ENCODE results near the gene GMNC. TPM values are rescaled to one million over a fixed set of nuclear protein-coding genes. Genes with fewer than 3 reads are reported as not detected.

The GMNC gene
- total RNA-seq, 4 donors from 2014 or later = not detected

DNA sequence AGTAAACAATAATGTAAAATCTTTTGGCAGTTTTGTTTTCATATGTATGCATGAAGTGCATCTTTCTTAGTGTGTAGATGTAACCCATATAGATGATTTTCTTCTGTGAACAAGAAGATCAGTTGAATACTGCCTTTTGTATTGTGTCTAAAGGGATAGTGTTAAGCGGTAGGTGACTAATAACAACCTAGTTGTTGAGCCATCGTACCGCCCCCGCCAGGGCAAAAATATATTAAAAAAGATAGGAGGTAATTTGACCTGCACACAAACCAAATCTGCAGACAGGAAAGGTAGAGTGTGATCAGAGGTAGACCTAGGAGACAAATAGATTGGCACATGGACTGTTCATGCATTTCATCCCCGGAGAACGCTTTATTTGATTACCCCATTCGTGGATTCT lies 3.3 kb upstream of the GMNC start:
- peaks cover 5 to 14% (median 10%) of the 10 kb centered on the region in 4 donors for H3K4me1 ChIP-seq
- no peak overlapping the region for H3K4me3 ChIP-seq
- DNase-seq (ENCODE audit: extremely low spot score) = no peak
- no peaks in the 10 kb centered on the region for H3K9me3 ChIP-seq
- H3K27me3 ChIP-seq = no peaks in the 10 kb centered on the region
- intact Hi-C loops (cut with DNase I) = no loop called here
- whole genome bisulfite sequencing = 59% methylated on average over 7 of the region's 7 CpGs
- TF ChIP-seq EP300 (IDR thresholded peaks at IDR 0.05) (no peak), POLR2A (IDR thresholded peaks at IDR 0.05; ENCODE audit: low read depth) (no peak), POLR2AphosphoS5 (IDR thresholded peaks at IDR 0.05) (no peak)
- TF ChIP-seq, protein P1, sequence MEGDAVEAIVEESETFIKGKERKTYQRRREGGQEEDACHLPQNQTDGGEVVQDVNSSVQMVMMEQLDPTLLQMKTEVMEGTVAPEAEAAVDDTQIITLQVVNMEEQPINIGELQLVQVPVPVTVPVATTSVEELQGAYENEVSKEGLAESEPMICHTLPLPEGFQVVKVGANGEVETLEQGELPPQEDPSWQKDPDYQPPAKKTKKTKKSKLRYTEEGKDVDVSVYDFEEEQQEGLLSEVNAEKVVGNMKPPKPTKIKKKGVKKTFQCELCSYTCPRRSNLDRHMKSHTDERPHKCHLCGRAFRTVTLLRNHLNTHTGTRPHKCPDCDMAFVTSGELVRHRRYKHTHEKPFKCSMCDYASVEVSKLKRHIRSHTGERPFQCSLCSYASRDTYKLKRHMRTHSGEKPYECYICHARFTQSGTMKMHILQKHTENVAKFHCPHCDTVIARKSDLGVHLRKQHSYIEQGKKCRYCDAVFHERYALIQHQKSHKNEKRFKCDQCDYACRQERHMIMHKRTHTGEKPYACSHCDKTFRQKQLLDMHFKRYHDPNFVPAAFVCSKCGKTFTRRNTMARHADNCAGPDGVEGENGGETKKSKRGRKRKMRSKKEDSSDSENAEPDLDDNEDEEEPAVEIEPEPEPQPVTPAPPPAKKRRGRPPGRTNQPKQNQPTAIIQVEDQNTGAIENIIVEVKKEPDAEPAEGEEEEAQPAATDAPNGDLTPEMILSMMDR (IDR thresholded peaks at IDR 0.05) = no peak
- no peaks in the 10 kb centered on the region for H3K36me3 ChIP-seq
- no peak overlapping the region for H3K27ac ChIP-seq (replicated peaks in 1 of 4)

DNA sequence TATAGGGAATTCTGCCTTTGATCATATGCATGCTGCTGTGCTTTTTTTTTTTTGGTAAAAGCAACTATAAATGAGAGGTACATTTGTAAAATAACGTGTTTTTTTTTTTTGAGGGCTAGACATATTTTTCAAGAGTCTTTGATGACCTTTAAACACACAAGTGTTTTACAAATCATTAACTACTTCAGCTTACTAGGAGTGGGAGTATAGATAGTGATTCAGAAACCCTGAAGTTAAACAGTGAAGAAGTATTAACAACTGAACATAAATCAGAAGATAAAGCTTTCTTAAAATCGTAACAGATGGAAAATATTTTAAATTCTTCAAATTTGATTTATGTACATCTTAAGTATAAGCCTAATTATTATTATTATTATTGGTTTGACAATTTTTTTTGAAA lies 2.9 kb upstream of the GMNC start:
- no peaks in the 10 kb centered on the region for H3K36me3 ChIP-seq
- peaks cover 5 to 18% (median 10%) of the 10 kb centered on the region in 4 donors for H3K4me1 ChIP-seq
- no peaks in the 10 kb centered on the region for H3K9me3 ChIP-seq
- no peak overlapping the region for H3K4me3 ChIP-seq
- no peak for DNase-seq (ENCODE audit: extremely low spot score)
- no peak overlapping the region for H3K27ac ChIP-seq (replicated peaks in 1 of 4)
- TF ChIP-seq EP300 (IDR thresholded peaks at IDR 0.05) = no peak
- TF ChIP-seq, protein P1 (IDR thresholded peaks at IDR 0.05) = no peak
- no peak for TF ChIP-seq POLR2A (IDR thresholded peaks at IDR 0.05; ENCODE audit: low read depth)
- TF ChIP-seq POLR2AphosphoS5 (IDR thresholded peaks at IDR 0.05) = no peak
- WGBS = 59% methylated on average over 2 of the region's 2 CpGs
- intact Hi-C loops (cut with DNase I) = no loop called here
- H3K27me3 ChIP-seq = no peaks in the 10 kb centered on the region

DNA sequence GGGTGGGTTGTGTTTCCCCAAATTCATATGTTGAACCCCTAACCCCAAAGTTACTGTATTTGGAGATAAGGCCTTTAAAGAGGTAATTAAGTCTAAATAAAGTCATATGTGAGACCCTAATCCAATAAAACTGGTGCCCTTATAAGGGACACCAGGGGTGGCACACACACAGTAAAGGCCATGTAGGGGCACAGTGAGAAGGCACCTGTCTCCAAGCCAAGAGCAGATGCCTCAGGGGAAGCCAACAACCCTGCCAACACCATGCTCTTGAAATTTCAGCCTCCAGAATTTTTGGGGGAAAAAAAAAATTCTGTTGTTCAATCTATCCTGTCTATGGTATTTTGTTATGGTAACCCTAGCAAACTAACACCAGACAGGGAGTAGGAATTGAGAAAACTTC lies 1.5 kb upstream of the GMNC start:
- intact Hi-C loops (cut with DNase I) = no loop called here
- no peak for DNase-seq (ENCODE audit: extremely low spot score)
- H3K4me1 ChIP-seq = peaks cover 5 to 21% (median 10%) of the 10 kb centered on the region in 4 donors
- H3K27ac ChIP-seq (replicated peaks in 1 of 4) = peak overlapping the region in 1 of 4 donors; percentile 89
- H3K9me3 ChIP-seq = no peaks in the 10 kb centered on the region
- H3K4me3 ChIP-seq = peak overlapping the region in 2 of 4 donors; percentile 74 to 75
- H3K27me3 ChIP-seq = no peaks in the 10 kb centered on the region
- H3K36me3 ChIP-seq = no peaks in the 10 kb centered on the region
- TF ChIP-seq POLR2A (IDR thresholded peaks at IDR 0.05; ENCODE audit: low read depth) (no peak), POLR2AphosphoS5 (IDR thresholded peaks at IDR 0.05) (no peak), EP300 (IDR thresholded peaks at IDR 0.05) (no peak)
- TF ChIP-seq, protein P1 (IDR thresholded peaks at IDR 0.05) = no peak

DNA sequence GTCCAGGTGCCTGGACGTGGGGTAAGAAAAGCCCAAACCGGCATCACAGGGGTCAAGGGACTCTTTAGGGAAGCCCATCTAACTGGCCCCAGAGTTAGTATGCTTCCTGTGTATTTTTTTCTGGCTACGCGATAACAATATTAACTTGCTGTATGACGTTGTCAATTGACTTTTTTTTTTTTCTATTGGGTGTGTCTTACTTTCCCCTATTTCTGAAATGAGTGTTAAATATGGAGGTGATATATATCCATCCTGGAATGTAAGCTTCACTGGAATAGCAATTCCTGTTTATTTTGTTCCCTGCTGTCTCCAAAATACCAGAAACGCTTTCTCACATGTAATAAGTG lies 598 bp upstream of the GMNC start:
- intact Hi-C loops (cut with DNase I) = no loop called here
- 6% methylated on average over 6 of the region's 6 CpGs for WGBS

DNA sequence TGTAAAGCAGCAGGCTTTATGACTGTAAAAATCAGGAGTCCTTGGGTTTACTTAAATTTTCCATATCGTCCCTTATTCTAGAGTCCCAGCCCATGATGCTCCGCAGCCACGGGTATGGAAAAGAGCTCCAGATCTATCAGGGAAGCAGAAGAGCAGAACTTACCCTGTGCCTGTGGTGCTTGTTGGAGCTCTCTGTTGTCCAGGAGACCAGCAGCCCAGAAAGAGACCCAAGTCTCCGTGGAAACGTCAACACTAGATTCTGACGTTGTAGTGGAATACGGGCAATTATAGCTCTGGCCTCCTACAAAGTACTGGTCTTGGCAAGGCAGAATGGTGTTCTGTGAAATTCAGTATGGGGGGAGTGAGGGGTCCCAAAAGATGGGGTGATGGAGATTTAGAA lies 2.0 kb downstream of the GMNC start:
- WGBS = 49% methylated on average over 7 of the region's 7 CpGs
- TF ChIP-seq POLR2A (IDR thresholded peaks at IDR 0.05; ENCODE audit: low read depth) (no peak), EP300 (IDR thresholded peaks at IDR 0.05) (no peak), POLR2AphosphoS5 (IDR thresholded peaks at IDR 0.05) (no peak)
- TF ChIP-seq, protein P1 (IDR thresholded peaks at IDR 0.05) = no peak
- no peak for DNase-seq (ENCODE audit: extremely low spot score)
- H3K36me3 ChIP-seq = no peaks in the 10 kb centered on the region
- H3K27ac ChIP-seq (replicated peaks in 1 of 4) = no peak overlapping the region
- H3K4me3 ChIP-seq = no peak overlapping the region
- intact Hi-C loops (cut with DNase I) = no loop called here
- H3K9me3 ChIP-seq = no peaks in the 10 kb centered on the region
- H3K4me1 ChIP-seq = peaks cover 5 to 21% (median 10%) of the 10 kb centered on the region in 4 donors
- no peaks in the 10 kb centered on the region for H3K27me3 ChIP-seq

More for the DNA sequence above, 598 bp upstream of the GMNC start:
- Histone ChIP-seq H3K27ac (replicated peaks in 1 of 4) (peak overlapping the region; percentile 81 to 91 (median 88)), H3K4me3 (peak overlapping the region; percentile 73 to 77 (median 74)), H3K4me1 (peaks cover 5 to 21% (median 10%) of the 10 kb centered on the region in 4 donors), H3K36me3 (no peaks in the 10 kb centered on the region), H3K27me3 (no peaks in the 10 kb centered on the region), H3K9me3 (no peaks in the 10 kb centered on the region)
- TF ChIP-seq POLR2AphosphoS5 (IDR thresholded peaks at IDR 0.05) = no peak
- DNase-seq (ENCODE audit: extremely low spot score) = no peak

Measured in esophagus muscularis mucosa (tissue), 4 donors.